ENCODE results near the gene HS3ST6.
"Not testable (repeated sequence)": the region's sequence is repeated elsewhere in the genome, so short reads cannot be mapped to it uniquely, and the experiment has no call there.

HS3ST6 gene

DNA sequence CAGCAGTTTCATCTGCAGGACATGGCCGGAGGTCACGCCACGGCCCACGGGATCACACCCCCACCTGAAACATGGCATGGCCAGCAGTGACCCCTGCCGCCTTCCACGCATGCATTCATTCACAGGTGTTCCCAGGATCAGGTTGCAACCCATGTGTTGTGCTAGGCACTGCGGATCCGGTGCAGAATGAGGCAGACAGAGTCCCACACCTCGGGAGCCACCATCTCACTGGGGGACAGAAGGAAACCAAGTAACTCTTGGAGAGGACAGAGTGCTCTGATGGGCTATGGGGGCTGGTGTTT lies 29.1 kb upstream of the HS3ST6 start:
- DNase-seq (ENCODE audit: low read depth in 1 of 2, low spot score in 1 of 2) = no peak

DNA sequence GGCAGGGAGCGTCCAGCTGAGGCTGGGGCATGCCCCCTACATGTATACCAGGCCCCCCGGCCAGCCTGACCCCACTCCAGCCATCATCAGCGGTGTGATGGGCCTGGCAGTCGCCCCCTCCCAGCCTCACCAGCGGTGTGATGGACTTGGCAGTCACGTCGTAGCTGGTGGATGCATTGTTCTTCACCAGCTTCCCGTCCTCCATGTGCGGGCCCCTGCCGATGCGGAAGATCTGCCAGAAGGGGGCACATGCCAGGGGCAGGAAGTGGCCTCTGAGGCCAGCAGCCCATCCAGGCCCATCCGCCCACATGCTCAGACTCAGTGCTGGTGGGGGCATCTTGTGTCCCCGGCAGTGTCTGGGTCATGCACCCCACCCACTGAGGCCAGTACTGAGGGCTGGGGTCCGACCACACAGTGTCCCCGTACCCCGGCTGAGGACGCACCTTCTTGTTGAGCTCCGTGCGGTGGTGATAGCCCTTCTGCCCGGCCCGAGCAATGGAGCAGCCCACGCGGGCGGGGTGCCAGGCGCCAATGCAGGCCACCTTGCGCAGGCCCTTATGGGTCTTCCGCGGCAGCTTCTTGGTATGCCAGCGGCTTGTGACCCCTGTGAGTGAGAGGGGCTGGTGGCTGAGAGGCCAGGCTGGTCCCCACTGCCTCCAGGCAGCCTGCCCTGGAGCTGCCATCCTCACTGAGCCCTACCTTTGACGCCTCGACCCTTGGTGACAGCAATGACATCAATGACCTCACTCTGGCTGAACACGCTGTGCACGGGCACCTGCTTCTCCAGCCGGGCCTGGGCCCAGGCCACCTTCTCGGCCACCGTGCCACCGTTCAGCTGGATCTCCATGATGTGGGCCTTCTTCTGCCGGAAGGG lies 28.5 kb upstream of the HS3ST6 start:
- DNase-seq (ENCODE audit: low read depth in 1 of 2, low spot score in 1 of 2) = no peak

- no peak for DNase-seq (ENCODE audit: low read depth in 1 of 2, low spot score in 1 of 2)
Observed at GRCh38 chr16:1945559-1946391, 27.6 kb upstream of the HS3ST6 start.

DNA sequence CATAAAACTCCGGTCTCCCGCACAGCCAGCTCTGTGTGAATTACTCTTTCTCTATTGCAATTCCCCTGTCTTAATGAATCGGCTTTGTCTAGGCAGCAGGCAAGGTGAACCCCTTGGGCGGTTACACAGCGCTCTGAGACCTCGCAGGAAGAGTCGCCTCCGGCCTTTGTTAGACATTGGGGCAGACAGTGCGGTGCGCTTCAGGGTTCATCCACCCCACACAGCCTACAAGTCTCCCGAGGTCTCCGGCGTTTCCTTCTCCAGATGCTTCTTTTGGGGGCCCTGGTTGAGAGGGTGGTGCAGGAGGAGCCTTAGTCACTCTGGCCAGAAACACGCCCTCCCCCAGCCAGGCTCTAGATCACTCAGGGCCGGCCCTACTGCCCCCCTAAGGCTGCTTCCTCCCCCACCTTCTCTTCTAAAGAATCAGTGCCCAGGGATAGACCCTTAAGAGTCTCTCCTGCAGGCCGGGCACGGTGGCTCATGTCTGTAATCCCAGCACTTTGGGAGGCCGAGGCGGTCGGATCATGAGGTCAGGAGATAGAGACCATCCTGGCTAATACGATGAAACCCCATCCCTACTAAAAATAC lies 26.5 kb upstream of the HS3ST6 start:
- no peak for DNase-seq (ENCODE audit: low read depth in 1 of 2, low spot score in 1 of 2)

DNA sequence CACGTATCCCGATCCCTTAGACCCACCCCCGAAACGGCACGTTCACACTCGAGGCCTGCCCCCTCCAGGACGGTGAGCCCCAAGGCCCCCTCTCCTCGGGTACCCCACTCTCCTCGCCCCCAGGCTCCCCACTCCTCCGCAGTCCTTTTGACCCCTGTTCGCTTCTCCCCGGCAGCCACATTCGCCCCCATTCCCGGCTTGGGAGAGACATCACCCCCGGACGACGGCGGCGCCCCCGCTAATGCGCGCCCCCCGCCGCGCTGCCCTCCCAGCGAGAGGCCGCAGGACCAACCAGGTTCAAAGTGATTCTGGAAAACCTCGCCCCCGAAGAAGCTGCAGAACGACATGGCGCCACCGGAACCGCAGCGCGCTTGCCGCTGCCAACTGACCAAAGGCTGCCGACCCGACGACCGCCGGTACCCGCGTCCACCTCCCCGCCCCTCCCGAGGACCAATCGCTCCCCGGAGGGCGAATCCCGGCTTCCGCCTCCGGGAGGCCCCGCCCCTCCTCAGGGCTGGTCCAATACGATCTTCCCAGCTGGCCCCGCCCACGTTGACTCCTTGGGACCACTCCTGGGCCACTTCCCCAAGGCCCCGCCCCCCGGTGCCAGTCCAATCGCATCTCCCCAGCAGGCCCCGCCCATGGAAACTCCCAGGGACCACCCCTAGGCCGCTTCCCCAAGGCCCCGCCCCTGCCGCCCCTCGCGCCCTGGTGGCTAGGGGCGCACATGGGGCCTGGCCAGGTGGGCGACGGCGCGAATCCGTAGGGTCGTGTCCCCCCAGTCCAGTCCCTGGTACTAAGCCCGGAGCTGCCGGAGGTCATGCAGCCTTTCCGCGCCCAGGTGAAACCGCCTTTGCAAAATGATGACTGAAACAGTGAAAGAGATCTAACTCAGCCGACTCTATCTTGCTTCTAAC lies 24.9 kb upstream of the HS3ST6 start, which contains the start of gene MSRB1:
Gene MSRB1 (minus strand): TSS at position 390 of the 917 bp plus-strand sequence. CDS start 43 bp downstream, at position 347.
- peak; percentile 97 to 98 for DNase-seq (ENCODE audit: low read depth in 1 of 2, low spot score in 1 of 2)

DNA sequence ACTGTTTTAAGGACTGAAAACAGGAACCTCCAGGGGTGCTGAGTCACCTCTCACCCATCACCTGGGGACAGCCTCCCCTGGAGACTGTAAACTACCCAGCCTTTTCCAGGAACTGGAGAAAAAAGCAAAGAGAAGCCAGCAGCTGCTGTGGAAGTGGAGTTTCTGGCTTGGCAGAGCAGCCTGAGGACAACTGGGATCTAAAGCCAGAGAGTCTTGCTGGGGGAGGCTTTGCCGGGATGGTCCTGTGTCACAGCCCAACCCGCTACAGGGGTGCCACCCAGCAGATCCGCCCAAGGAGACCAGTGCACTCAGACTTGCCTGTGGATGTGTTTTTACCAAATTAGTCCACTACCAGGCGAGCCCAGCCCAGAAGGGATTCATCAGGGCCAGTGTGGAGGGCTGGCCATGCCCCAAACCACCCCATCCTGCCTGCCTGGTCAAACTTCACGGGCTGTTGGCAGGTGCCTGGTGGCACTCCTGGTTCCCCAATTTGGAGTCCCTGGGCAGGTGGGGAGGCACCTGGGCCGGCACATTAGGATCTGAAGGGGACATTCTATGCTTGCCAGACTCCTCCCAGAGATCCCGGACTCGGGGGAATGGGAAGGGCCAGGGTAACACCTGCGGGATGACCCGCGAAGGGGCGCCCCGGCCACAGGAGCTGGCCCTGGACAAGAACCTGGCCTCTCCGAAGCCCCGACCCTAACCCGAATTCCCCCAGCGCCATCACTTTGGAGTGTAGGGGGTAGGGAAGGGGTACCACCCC lies 24.0 kb upstream of the HS3ST6 start:
- no peak for DNase-seq (ENCODE audit: low read depth in 1 of 2, low spot score in 1 of 2)

- DNase-seq (ENCODE audit: low read depth in 1 of 2, low spot score in 1 of 2) = no peak
Observed at GRCh38 chr16:1941162-1942046, 23.2 kb upstream of the HS3ST6 start.

- no peak for DNase-seq (ENCODE audit: low read depth in 1 of 2, low spot score in 1 of 2)
Observed at GRCh38 chr16:1940273-1941161, 22.3 kb upstream of the HS3ST6 start.

GRCh38 chr16:1939833-1940232 lies 21.6 kb upstream of the HS3ST6 start:
- not testable (repeated sequence) for DNase-seq (ENCODE audit: low read depth in 1 of 2, low spot score in 1 of 2)

DNA sequence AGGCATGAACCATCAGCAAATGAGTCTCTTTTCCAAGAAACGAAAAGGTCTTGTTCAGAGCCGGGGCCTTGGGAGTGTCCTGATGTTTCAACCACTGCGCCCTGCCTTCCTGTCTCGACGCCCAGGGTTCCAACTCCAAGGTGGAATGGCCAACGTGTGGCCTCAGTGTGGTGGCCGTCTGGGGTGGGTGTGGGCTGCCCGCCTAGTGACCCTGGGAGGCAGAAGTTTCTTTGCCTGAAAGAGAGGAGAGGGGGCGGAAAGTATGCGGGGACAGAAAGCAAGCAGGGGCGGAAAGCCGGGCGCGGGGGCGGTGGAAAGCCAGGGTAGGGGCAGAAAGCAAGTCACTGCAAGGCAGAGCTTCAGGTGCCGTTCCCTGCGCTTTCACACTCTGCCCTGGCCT lies 20.7 kb upstream of the HS3ST6 start:
- DNase-seq (ENCODE audit: low read depth in 1 of 2, low spot score in 1 of 2) = no peak

- no peak for DNase-seq (ENCODE audit: low read depth in 1 of 2, low spot score in 1 of 2)
Observed at GRCh38 chr16:1938316-1938715, 20.1 kb upstream of the HS3ST6 start.

DNA sequence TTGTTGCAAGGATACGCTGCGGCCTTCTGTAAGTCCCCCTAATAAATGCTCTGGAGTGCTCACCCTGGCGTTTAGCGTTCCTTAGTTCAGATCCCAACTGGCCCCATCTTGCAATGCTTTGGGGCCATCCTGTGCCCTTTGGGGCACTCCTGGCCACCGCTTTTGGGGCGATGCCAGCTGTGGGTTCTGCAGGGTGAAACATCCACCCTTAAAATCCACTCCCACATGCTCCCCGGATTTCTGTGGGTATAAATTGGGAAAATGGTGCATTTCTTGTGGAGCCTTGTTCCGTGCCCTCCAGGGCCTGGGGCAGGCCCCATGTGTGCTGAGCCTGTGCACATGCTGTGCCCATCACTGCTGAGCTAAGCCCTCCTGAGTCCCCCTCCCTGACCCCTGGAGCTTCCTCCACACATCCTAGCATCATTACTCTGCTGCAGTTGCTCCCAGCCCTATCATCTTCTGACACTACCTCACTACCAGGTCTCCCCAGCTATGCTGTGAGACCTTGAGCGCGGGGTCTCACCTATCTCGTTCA lies 18.8 kb upstream of the HS3ST6 start:
- no peak for DNase-seq (ENCODE audit: low read depth in 1 of 2, low spot score in 1 of 2)

- DNase-seq (ENCODE audit: low read depth in 1 of 2, low spot score in 1 of 2) = no peak
Observed at GRCh38 chr16:1933097-1933661, 15.0 kb upstream of the HS3ST6 start.

DNA sequence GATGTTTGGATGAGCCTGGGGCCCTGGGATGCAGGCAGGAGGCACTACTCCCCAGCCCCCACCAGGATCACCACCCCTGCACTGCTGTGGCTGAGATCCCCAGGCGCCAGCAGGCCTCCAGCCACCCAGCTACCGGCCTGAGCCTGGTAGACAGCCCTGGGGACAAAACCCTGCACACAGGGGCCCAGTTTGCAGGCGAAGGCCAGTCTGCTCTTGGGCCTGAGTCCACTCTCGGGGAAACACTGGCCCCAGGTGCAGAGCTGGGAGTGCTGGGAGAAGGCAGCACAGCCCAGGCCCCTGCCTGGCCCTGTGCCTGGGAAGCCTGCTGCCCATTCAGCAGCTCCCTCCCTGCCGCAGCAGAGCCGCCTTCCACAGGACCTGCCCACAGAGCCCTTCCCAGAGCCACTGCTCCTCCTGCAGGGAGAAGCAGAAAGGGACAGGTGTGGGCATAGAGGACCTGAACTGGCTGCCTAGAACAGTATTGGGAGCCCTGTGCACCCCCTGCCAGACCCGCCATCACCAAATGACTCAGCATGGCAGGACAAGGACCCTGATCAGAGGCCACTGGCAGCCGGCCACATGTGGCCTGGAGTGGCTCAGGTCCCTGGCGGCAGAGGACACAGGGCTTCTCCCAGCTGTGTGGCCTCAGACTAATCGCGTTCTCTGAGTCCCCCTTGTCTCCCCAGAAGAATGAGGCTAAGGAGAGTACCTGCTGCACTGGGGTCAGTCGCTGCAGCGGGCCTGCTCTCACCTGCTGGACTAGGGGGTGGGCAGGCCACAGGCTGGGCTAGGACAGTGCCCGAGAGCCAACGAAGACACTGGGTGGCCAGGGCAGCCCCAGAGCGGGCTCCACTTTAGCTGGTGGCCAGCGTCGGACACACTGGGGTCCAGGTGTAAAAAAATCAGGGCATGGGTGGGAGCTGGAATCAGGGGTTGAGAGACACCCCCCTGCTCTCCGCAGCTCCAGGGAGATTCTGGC lies 14.1 kb upstream of the HS3ST6 start:
- DNase-seq (ENCODE audit: low read depth in 1 of 2, low spot score in 1 of 2) = no peak

DNA sequence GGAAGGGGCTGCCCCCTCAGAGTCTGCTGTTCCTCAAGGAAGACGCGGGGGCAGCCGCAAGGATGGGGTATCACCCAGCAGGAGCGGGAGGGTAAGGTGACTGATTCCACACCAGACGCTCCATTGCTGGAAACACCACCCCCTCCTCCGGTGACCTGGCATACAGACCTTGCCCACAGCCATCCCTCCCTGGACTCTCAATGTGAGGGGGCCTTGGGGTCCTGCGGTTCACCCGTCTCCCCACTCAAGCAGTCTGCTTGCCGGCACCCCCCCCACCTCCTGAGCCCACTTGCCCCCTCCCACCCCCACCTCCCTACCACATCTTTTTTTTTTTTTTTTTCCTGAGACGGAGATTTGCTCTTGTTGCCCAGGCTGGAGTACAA lies 12.1 kb upstream of the HS3ST6 start:
- DNase-seq (ENCODE audit: low read depth in 1 of 2, low spot score in 1 of 2) = no peak

- DNase-seq (ENCODE audit: low read depth in 1 of 2, low spot score in 1 of 2) = peak; percentile 89 to 90
Observed at GRCh38 chr16:1929578-1930337, 11.5 kb upstream of the HS3ST6 start.
